ENCODE results near the gene C10orf143. TPM values are rescaled to one million over a fixed set of nuclear protein-coding genes. Genes with fewer than 3 reads are reported as not detected.

The C10orf143 gene
- polyA plus RNA-seq, 1 donor (not counting 4 experiments of a cell fraction or from before 2014, with no cell fraction given), result 1.4 TPM

DNA sequence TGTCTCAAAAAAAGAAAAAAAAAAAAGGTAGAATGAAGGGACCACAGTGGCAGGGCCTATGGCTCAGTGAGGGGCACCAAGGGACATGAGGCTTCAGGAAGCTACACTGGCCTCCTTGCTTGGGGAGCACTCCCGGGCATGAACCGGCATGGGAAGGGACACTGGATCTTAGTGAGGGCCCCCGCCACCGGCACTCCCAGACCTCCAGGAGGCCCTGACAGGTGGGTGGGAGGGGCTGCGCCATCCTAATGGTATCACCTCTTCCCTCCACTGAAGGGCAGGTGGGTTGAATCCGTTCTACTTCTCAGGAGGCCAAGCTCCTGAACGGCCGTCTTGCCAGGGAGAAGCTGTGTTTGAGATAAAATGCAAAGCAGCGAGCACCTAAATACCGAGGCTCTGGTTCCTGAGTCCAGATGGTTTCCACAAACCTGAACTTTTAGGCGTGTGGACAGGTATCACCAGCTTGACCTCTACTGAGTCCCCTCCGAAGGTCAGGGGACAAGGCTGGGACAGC, 69.8 kb downstream of the C10orf143 start:
- no peak for FAIRE-seq
- no peaks in the 10 kb centered on the region for H4K20me1 ChIP-seq (ENCODE audit: control insufficient read depth, extremely low read depth, insufficient read depth, low read length)

DNA sequence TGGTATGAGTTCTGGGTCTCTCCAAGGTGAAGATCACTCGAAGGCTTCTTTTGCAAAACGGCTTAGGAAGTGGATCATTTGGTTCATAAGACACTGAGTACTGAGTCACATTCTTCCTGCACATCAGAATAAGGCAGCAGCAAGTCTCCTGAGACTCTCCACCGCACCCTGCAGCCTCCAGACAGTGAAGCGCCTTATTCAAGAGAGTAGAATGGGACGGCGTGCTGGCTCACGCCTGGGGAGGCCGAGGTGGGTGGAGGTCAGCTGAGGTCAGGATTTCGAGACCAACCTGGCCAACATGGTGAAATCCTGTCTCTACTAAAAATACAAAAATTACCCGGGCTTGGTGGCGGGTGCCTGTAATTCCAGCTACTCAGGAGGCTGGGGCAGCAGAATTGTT, 70.3 kb downstream of the C10orf143 start:
- no peaks in the 10 kb centered on the region for H3K36me3 ChIP-seq (ENCODE audit: control insufficient read depth in 2 of 2, extremely low read depth in 1 of 2, insufficient read depth in 2 of 2, low read length in 2 of 2)
- H3K4me3 ChIP-seq (ENCODE audit: control insufficient read depth in 2 of 3, extremely low read depth in 1 of 3, insufficient read depth in 2 of 3, low read depth in 1 of 3, low read length in 3 of 3), result no peak overlapping the region
- no peaks in the 10 kb centered on the region for H3K79me2 ChIP-seq (ENCODE audit: control insufficient read depth, insufficient read depth, low read length)
- H3K27me3 ChIP-seq (ENCODE audit: control insufficient read depth, extremely low read depth, insufficient read depth, low read length), result no peaks in the 10 kb centered on the region
- no peak for TF ChIP-seq EZH2 (IDR thresholded peaks at IDR 0.05; ENCODE audit: low read length)
- TF ChIP-seq, protein P1, sequence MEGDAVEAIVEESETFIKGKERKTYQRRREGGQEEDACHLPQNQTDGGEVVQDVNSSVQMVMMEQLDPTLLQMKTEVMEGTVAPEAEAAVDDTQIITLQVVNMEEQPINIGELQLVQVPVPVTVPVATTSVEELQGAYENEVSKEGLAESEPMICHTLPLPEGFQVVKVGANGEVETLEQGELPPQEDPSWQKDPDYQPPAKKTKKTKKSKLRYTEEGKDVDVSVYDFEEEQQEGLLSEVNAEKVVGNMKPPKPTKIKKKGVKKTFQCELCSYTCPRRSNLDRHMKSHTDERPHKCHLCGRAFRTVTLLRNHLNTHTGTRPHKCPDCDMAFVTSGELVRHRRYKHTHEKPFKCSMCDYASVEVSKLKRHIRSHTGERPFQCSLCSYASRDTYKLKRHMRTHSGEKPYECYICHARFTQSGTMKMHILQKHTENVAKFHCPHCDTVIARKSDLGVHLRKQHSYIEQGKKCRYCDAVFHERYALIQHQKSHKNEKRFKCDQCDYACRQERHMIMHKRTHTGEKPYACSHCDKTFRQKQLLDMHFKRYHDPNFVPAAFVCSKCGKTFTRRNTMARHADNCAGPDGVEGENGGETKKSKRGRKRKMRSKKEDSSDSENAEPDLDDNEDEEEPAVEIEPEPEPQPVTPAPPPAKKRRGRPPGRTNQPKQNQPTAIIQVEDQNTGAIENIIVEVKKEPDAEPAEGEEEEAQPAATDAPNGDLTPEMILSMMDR (optimal IDR thresholded peaks at IDR 0.05 in 1 of 3, IDR thresholded peaks at IDR 0.05 in 1 of 3, conservative IDR thresholded peaks at IDR 0.05 in 1 of 3; ENCODE audit: extremely low read depth in 1 of 3, insufficient read depth in 2 of 3, low read length in 3 of 3), result no peak
- no peaks in the 10 kb centered on the region for H3K9me3 ChIP-seq (ENCODE audit: control insufficient read depth, low read depth, low read length)
- dilution Hi-C loops (cut with MboI; ENCODE audit: extremely low pct_ligation_motif_present, low sequenced_read_pairs), result no loop called here
- DNase-seq (ENCODE audit: low read depth, low spot score) (no peak), FAIRE-seq (no peak)
- no peaks in the 10 kb centered on the region for H4K20me1 ChIP-seq (ENCODE audit: control insufficient read depth, extremely low read depth, insufficient read depth, low read length)
- no peak overlapping the region for H2AFZ ChIP-seq (ENCODE audit: control insufficient read depth, low read length)
- H3K9ac ChIP-seq (ENCODE audit: control insufficient read depth, extremely low read depth, insufficient read depth, low read length), result no peak overlapping the region
- no peaks in the 10 kb centered on the region for H3K4me1 ChIP-seq (ENCODE audit: control insufficient read depth, extremely low read depth, insufficient read depth, low read length)
- H3K9me1 ChIP-seq (ENCODE audit: control insufficient read depth, extremely low read depth, insufficient read depth, low read length), result no peaks in the 10 kb centered on the region
- no peak overlapping the region for H3K27ac ChIP-seq (ENCODE audit: control insufficient read depth, insufficient read depth, low read length)
- no peak overlapping the region for H3K4me2 ChIP-seq (ENCODE audit: control insufficient read depth, extremely low read depth, insufficient read depth, low read depth, low read length)

More for the DNA sequence above, 69.8 kb downstream of the C10orf143 start:
- no peak overlapping the region for H2AFZ ChIP-seq (ENCODE audit: control insufficient read depth, low read length)
- H3K79me2 ChIP-seq (ENCODE audit: control insufficient read depth, insufficient read depth, low read length), result no peaks in the 10 kb centered on the region
- H3K4me2 ChIP-seq (ENCODE audit: control insufficient read depth, extremely low read depth, insufficient read depth, low read depth, low read length), result no peak overlapping the region
- H3K9me3 ChIP-seq (ENCODE audit: control insufficient read depth, low read depth, low read length), result no peaks in the 10 kb centered on the region
- no peaks in the 10 kb centered on the region for H3K27me3 ChIP-seq (ENCODE audit: control insufficient read depth, extremely low read depth, insufficient read depth, low read length)
- H3K36me3 ChIP-seq (ENCODE audit: control insufficient read depth in 2 of 2, extremely low read depth in 1 of 2, insufficient read depth in 2 of 2, low read length in 2 of 2), result no peaks in the 10 kb centered on the region
- H3K4me1 ChIP-seq (ENCODE audit: control insufficient read depth, extremely low read depth, insufficient read depth, low read length), result no peaks in the 10 kb centered on the region
- no peaks in the 10 kb centered on the region for H3K9me1 ChIP-seq (ENCODE audit: control insufficient read depth, extremely low read depth, insufficient read depth, low read length)
- H3K4me3 ChIP-seq (ENCODE audit: control insufficient read depth in 2 of 3, extremely low read depth in 1 of 3, insufficient read depth in 2 of 3, low read depth in 1 of 3, low read length in 3 of 3), result no peak overlapping the region
- dilution Hi-C loops (cut with MboI; ENCODE audit: extremely low pct_ligation_motif_present, low sequenced_read_pairs), result no loop called here
- no peak overlapping the region for H3K27ac ChIP-seq (ENCODE audit: control insufficient read depth, insufficient read depth, low read length)
- DNase-seq (ENCODE audit: low read depth, low spot score), result no peak
- no peak overlapping the region for H3K9ac ChIP-seq (ENCODE audit: control insufficient read depth, extremely low read depth, insufficient read depth, low read length)
- TF ChIP-seq, protein P1 (optimal IDR thresholded peaks at IDR 0.05 in 1 of 3, IDR thresholded peaks at IDR 0.05 in 1 of 3, conservative IDR thresholded peaks at IDR 0.05 in 1 of 3; ENCODE audit: extremely low read depth in 1 of 3, insufficient read depth in 2 of 3, low read length in 3 of 3), result no peak
- TF ChIP-seq EZH2 (IDR thresholded peaks at IDR 0.05; ENCODE audit: low read length), result no peak
